Activated CD4-positive, alpha-beta T cell treated with anti-CD3 and anti-CD28 coated beads, Interleukin-2, amount 10 ng/mL, durations not matched to agents 7 days and 5 days (primary cell): Measurements from ENCODE around the gene QSOX1. TPM values are rescaled to one million over a fixed set of nuclear protein-coding genes. Genes with fewer than 3 reads are reported as not detected.

Experiments
- CTCF ChIA-PET: fragments of 350-600 bp; sonication (Branson Sonifier 250); formaldehyde crosslinking; loops from one replicate; lab custom pipeline; 2021; ENCODE audit warnings: antibody characterized with exemption; lab: Charles Lee
- POLR2A ChIA-PET: fragments of 350-600 bp; sonication (Branson Sonifier 250); formaldehyde crosslinking; loops from one replicate; lab custom pipeline; 2021; ENCODE audit warnings: antibody characterized with exemption; lab: Charles Lee
- DNase-seq: peaks from one replicate; pipeline ENCODE4 v3.0.0-alpha.2; 2020
- H3K27ac Mint-ChIP-seq: one replicate; pipeline ENCODE4 v1.8.0; 2021; ENCODE audit warnings: mild to moderate bottlenecking, moderate library complexity, mixed read lengths
- H3K27me3 Mint-ChIP-seq: one replicate; pipeline ENCODE4 v1.8.0; 2021; ENCODE audit warnings: mixed read lengths
- H3K36me3 Mint-ChIP-seq: one replicate; pipeline ENCODE4 v1.8.0; 2021; ENCODE audit warnings: low read depth, mixed read lengths
- H3K4me1 Mint-ChIP-seq: one replicate; pipeline ENCODE4 v1.8.0; 2021; ENCODE audit warnings: mixed read lengths
- H3K4me3 Mint-ChIP-seq: one replicate; pipeline ENCODE4 v1.8.0; 2021; ENCODE audit warnings: mild to moderate bottlenecking, moderate library complexity, mixed read lengths
- H3K9me3 Mint-ChIP-seq: one replicate; pipeline ENCODE4 v1.8.0; 2021; ENCODE audit warnings: mixed read lengths
- total RNA-seq, 2 experiments: library from RNA; stranded (reverse); gene quantifications; one replicate each; pipeline ENCODE4 v1.2.3, GENCODE V29; 2021

QSOX1 gene
- total RNA-seq, 2 experiments from 2014 or later: 18.5 to 23.5 TPM

DNA sequence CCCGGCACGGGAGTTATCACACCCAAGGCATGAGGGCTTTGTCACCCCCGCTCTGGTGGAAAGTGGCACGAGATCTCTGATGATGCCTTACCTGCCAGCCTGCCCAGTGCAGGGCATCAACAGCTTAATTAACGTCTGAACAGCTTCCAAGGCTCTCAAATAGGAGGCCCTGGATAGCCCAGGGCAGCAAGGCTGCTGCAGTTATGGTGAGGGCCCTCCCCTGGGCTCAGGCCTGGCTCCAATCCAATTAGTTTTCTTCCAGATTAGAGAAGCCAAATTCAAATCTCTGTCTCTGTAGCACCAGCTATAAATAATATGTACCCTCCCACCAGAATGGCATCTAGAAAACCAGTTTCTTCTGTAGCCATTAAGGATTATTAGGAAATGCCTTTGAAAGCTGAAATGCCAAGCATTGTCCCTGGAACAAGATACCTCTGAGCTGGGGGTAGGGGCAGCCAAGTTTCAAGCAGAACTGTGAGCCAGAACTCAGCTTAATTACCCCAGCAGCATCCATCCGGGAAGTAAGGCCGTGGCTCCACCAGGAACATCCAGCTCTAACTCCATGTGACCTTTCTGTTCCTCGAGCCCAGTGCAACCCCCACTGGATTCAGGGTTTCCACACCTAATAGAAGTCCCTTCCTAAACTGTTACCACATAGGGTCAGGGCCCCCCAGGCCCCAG is 12.5 kb downstream of the QSOX1 start:
- ChIA-PET POLR2A (no interaction called here), CTCF (interaction anchor here (1.2 to 1.9 kb wide), 4 partner anchors 9 to 357 kb away, joined by 3 to 11 read pairs (median 4); no protein-coding TSS in a partner anchor)
- H3K4me1 Mint-ChIP-seq: peaks cover 10% of the 10 kb centered on the region
- no peaks in the 10 kb centered on the region for H3K27me3 Mint-ChIP-seq
- H3K9me3 Mint-ChIP-seq: no peaks in the 10 kb centered on the region
- H3K36me3 Mint-ChIP-seq: no peaks in the 10 kb centered on the region
- H3K27ac Mint-ChIP-seq: no peak overlapping the region
- H3K4me3 Mint-ChIP-seq: no peak overlapping the region
- no peak for DNase-seq

DNA sequence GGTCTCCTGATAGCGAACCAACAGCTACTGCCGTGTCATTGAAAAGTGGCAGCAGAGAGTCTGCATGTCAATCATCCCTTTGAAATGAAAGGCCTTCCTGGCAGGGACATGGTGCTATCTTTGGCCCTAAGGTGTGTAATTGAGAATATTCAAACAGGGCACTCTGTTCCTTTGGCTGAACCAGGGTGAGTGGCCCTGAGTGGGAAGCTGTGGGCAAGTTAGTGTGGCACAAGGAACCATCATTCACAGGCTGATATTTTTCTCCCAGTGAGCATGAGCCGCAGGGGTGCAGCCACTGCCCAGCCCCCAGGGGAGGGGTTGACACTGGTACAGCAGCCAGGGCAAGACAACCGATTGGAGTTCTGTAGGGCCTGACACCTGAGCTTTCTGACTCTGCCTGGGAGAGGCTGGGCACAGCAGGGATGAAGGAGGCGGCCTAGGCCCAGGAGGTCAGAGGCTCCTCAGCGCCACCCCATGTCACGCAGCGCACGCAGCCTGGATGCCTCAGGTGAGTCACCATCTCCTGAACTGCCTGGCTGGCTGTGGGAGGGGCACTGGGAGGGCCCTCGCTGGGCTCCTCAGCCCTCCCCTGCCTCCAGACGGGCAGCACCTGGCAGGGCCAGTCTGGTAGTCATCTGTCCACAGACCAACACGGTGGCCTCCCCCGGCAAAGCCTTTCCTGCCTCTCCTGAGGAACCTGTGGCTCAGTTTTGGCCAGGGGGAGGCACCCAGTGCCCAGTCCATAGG is 13.2 kb downstream of the QSOX1 start:
- Mint-ChIP-seq H3K9me3 (no peaks in the 10 kb centered on the region), H3K36me3 (no peaks in the 10 kb centered on the region), H3K4me1 (peaks cover 10% of the 10 kb centered on the region), H3K4me3 (no peak overlapping the region), H3K27me3 (no peaks in the 10 kb centered on the region), H3K27ac (no peak overlapping the region)
- ChIA-PET CTCF (interaction anchor here (0.8 to 2.8 kb wide), 7 partner anchors 9 to 358 kb away, joined by 3 to 13 read pairs (median 3); no protein-coding TSS in a partner anchor), POLR2A (no interaction called here)
- no peak for DNase-seq

DNA sequence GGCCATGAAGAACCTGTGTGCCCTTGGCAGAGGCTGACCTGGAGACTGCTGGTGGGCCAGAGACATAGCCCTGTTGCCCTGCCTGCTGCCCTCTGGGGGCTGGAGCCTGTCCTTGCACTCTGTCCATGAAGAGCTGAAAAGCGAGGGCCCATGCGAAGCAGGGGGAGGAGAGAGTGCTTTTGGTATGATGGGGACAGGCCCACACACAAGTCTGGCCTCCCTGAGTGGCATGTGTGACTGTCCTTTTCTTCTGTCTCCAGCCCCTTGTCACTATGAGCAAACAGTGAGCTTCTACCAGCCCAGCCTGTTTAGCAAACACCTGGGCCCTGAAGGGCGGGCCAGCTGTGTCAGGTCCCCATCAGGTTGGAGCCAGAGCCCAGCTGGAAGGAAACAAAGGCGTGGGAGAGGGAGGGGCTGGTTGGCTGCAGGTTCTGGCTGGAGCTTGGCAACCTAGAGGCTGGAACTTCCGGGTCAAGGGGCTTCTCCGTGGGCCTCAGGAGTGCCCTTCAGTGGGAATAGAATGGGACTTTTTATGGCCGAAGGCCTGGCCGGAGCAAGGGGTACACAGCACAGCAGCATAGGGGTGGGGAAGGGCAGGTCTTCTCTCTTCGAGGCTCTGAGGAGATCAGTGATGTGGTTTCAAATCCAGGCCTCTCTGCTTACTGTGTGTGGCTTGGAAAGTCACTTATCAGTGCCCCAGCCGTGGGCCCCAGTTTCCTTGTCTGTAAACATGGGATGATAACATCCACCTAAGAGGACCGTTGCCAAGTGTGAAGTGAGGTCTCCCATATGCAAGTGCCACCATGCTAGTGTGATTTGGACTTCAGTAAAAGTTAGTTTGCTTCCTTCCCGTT is 14.3 kb downstream of the QSOX1 start:
- Mint-ChIP-seq H3K27ac (no peak overlapping the region), H3K4me3 (no peak overlapping the region), H3K36me3 (no peaks in the 10 kb centered on the region), H3K4me1 (peaks cover 5% of the 10 kb centered on the region), H3K9me3 (no peaks in the 10 kb centered on the region), H3K27me3 (no peaks in the 10 kb centered on the region)
- ChIA-PET POLR2A (no interaction called here), CTCF (interaction anchor here (0.8 to 2.8 kb wide), 6 partner anchors 10 to 37 kb away, joined by 3 to 13 read pairs (median 3); no protein-coding TSS in a partner anchor)
- DNase-seq: peak; percentile 20

DNA sequence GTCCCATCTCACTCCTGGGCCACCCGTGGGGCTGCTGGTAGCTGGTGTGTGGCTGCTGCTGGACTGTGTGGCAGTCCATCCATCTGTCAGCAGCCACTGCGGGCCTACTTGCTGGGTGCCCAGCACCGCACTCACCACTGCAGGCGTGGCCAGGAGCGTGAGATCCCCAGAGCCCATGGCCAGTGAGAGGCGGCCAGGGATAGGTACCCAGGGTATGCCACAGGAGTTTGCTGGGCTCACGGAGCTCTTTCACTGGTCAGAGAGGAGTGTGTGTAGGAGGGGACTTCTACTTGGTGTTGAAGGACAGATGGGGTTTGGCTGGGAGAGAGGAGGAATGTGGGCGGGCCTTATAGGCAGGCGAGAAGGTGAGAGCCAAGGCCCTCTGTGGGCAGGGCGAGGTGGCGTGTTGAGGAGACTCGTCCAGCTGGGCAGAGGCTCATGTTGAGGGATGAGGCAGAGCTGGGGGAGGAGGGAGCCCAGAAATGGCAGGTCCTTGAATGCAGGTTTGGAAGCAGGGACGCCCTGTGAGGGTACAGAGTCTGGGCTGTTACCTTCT is 15.0 kb downstream of the QSOX1 start:
- H3K27ac Mint-ChIP-seq: no peak overlapping the region

DNA sequence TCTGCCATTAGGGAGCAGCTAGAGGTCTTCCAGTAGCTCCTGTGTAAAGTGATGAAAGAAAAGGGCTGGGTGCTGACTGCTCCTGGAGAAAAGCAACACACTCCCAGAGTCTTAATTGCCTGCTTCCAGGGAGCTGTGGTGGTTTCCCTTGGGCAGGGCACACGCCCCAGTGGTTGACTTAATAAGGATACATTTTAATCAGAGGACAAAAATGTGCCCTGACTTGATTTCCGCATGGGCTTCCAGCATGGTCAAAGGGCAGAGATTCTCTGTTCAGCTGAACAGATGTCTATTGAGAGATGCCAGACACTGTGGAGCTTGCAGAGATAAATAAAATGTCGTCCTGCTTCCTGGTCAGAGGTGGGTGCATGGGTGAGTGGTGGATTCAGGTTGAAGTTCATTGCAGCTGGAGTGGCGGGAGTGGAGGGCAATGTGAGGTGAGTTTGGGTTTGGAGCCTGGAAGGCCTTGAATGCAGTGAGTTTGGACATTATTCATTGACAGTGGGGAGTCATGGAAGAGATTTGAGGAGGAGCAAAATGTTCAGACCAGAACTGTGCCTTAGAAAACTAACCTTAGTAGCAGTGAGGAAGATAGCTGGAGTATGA is 16.0 kb downstream of the QSOX1 start:
- Mint-ChIP-seq H3K4me3 (no peak overlapping the region), H3K27ac (peak overlapping the region; percentile 43), H3K27me3 (no peaks in the 10 kb centered on the region), H3K4me1 (no peaks in the 10 kb centered on the region), H3K36me3 (no peaks in the 10 kb centered on the region), H3K9me3 (no peaks in the 10 kb centered on the region)
- no peak for DNase-seq
- ChIA-PET POLR2A (no interaction called here), CTCF (interaction anchor here (1.1 to 2.8 kb wide), 4 partner anchors 9 to 18 kb away, joined by 3 to 13 read pairs (median 4); no protein-coding TSS in a partner anchor)

More for the DNA sequence above, 15.0 kb downstream of the QSOX1 start:
- POLR2A ChIA-PET: no interaction called here
- DNase-seq: no peak
- Mint-ChIP-seq H3K36me3 (no peaks in the 10 kb centered on the region), H3K4me3 (no peak overlapping the region), H3K27me3 (no peaks in the 10 kb centered on the region), H3K9me3 (no peaks in the 10 kb centered on the region), H3K4me1 (no peaks in the 10 kb centered on the region)
- CTCF ChIA-PET: interaction anchor here (0.6 to 2.8 kb wide), 6 partner anchors 9 to 20 kb away, joined by 3 to 13 read pairs (median 4); no protein-coding TSS in a partner anchor

DNA sequence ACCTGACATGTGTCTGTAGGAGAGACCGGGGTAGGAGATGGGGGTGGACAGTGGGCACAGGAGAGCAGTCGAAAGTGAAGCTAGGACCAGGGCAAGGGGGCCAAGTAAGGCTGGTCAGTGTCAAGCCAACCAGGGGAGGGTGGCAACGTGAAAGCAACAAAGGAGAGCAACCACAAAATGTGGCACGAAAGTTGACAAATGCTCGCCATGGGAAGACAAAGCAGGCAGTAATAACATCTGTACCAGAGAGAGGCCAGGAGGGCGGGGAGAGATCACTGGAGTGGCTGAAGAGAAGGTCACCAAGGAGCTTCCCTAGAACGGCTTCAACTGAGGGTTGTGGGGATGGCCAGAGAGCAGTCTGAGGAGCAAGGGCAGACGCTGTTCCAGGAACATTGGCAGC is 17.0 kb downstream of the QSOX1 start:
- Mint-ChIP-seq H3K9me3 (no peaks in the 10 kb centered on the region), H3K4me3 (no peak overlapping the region), H3K27ac (no peak overlapping the region), H3K36me3 (no peaks in the 10 kb centered on the region), H3K4me1 (no peaks in the 10 kb centered on the region), H3K27me3 (no peaks in the 10 kb centered on the region)
- ChIA-PET POLR2A (no interaction called here), CTCF (interaction anchor here (1.8 kb wide), 1 partner anchor 12 kb away, joined by 4 read pairs; no protein-coding TSS in a partner anchor)
- DNase-seq: no peak

DNA sequence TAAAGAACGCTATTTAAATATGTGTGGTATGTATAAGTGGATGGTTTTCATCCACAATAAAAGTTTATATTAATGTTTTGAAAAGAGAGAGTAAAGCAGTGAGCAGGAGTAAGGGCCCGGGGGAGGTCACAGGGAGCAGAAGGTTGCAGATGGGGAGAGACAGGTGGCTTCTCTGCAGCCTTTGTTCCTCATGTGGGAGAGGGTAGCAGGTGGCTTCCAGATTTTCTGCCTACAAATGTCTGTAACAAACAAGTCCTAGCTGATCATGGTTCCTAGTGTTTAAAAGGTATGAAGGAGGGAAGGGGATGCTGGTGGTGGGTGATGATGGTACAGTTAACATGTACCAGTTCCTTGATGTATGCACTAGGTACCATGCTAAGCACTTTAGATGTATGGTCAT is 18.8 kb downstream of the QSOX1 start:
- H3K4me3 Mint-ChIP-seq: no peak overlapping the region
- no peaks in the 10 kb centered on the region for H3K4me1 Mint-ChIP-seq
- H3K27me3 Mint-ChIP-seq: no peaks in the 10 kb centered on the region
- ChIA-PET CTCF (interaction anchor here (2.8 kb wide), 1 partner anchor 12 kb away, joined by 12 read pairs; no protein-coding TSS in a partner anchor), POLR2A (no interaction called here)
- H3K9me3 Mint-ChIP-seq: no peaks in the 10 kb centered on the region
- DNase-seq: no peak
- no peak overlapping the region for H3K27ac Mint-ChIP-seq
- H3K36me3 Mint-ChIP-seq: no peaks in the 10 kb centered on the region

DNA sequence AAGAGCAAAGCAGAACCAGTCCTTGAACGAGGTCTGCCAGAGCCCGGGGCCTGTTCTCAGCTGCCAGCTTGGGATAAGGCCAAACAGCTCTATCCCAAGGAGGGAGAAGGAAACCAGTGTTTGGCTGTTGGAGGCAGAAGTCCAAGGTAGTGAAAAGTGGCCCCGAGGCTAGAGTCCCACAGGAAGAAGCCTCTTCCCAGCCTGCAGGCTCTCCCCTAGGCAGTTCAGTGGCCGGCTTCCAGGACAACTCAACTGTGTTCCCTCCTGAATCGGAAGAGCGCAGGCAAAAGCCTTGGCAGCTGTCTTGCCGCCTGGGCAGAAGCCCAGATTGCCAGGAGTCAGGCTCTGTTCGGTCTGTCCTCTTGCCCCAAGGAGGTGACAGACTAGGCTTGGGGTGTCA is 19.3 kb downstream of the QSOX1 start:
- Mint-ChIP-seq H3K36me3 (no peaks in the 10 kb centered on the region), H3K4me3 (no peak overlapping the region), H3K27me3 (no peaks in the 10 kb centered on the region), H3K4me1 (no peaks in the 10 kb centered on the region), H3K9me3 (no peaks in the 10 kb centered on the region), H3K27ac (no peak overlapping the region)
- CTCF ChIA-PET: interaction anchor here (2.8 kb wide), 1 partner anchor 11 kb away, joined by 12 read pairs; no protein-coding TSS in a partner anchor
- DNase-seq: no peak
- POLR2A ChIA-PET: no interaction called here

DNA sequence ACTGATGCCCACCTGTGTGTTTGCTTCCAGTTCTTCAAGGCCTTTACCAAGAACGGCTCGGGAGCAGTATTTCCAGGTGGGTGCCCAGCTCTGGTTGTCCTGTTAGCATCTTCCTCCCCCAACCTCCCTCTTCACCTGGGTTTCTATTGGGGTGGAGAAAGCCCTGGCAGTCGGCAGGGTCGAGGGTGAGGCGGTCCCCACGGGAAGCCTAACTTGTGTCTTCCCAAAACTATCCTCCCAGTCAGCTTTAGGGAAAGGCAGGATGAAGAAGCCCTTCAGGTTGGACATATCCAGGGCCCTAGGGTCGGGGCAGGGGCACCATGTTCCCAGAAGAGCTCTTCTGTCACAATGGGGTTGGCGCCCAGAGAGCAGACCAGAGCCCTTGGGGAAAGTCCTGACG is 20.6 kb downstream of the QSOX1 start:
- DNase-seq: no peak
- Mint-ChIP-seq H3K4me1 (no peaks in the 10 kb centered on the region), H3K36me3 (no peaks in the 10 kb centered on the region), H3K9me3 (no peaks in the 10 kb centered on the region), H3K27ac (no peak overlapping the region), H3K4me3 (no peak overlapping the region), H3K27me3 (no peaks in the 10 kb centered on the region)
- POLR2A ChIA-PET: no interaction called here
- CTCF ChIA-PET: interaction anchor here (0.6 to 2.8 kb wide), 3 partner anchors 10 to 469 kb away, joined by 3 to 12 read pairs (median 4); no protein-coding TSS in a partner anchor

DNA sequence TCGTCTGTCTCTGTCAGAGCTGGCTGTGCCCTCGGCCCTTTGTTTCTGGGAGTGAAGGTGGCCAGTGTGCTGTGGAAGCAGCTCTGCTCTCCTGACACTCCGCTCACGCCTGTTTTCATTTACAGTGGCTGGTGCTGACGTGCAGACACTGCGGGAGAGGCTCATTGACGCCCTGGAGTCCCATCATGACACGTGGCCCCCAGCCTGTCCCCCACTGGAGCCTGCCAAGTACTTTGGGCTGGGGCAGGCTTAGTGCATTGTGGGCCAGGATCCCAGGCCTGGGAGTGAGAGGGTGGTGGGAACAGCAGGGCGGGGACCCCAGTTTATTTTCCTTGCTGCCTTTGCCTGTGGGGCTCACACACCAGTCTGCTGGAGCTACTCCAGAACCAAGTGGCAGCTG is 21.1 kb downstream of the QSOX1 start:
- no peak overlapping the region for H3K27ac Mint-ChIP-seq
- H3K9me3 Mint-ChIP-seq: no peaks in the 10 kb centered on the region
- H3K36me3 Mint-ChIP-seq: no peaks in the 10 kb centered on the region
- H3K27me3 Mint-ChIP-seq: no peaks in the 10 kb centered on the region
- POLR2A ChIA-PET: no interaction called here
- H3K4me1 Mint-ChIP-seq: no peaks in the 10 kb centered on the region
- H3K4me3 Mint-ChIP-seq: no peak overlapping the region
- DNase-seq: no peak
- CTCF ChIA-PET: interaction anchor here (0.6 to 2.8 kb wide), 3 partner anchors 9 to 469 kb away, joined by 4 to 12 read pairs (median 4); no protein-coding TSS in a partner anchor

DNA sequence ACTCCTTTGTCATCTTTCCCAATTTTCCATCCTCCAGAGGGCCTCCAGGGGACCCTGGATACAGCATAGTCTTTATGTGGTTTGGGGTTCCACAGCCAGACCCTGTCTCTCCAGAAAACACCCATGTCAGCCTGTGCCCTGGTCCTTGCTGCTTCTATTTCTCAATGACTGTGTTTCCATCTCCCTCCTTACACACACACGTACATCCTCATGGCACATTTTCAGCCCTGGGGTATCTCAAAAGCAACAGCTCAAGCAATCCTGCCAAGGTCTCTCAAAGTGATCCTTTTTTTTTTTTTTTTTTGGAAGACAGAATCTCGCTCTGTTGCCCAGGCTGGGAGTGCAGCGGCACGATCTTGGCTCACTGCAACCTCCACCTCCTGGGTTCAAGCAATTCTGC is 22.3 kb downstream of the QSOX1 start:
- Mint-ChIP-seq H3K4me3 (no peak overlapping the region), H3K4me1 (no peaks in the 10 kb centered on the region), H3K27ac (no peak overlapping the region), H3K9me3 (no peaks in the 10 kb centered on the region), H3K36me3 (no peaks in the 10 kb centered on the region), H3K27me3 (no peaks in the 10 kb centered on the region)
- DNase-seq: no peak
- POLR2A ChIA-PET: no interaction called here
- CTCF ChIA-PET: interaction anchor here (0.9 to 2.0 kb wide), 2 partner anchors 306 to 471 kb away, joined by 3 to 4 read pairs; no protein-coding TSS in a partner anchor
